ENCODE measurements around the gene USP40. TPM values are rescaled to one million over a fixed set of nuclear protein-coding genes. Genes with fewer than 3 reads are reported as not detected.

USP40 gene
- total and polyA plus RNA-seq, 2 of the 8 experiments (the other 6 are each of a cell fraction or from before 2014, with no cell fraction given) = 12.0 to 15.7 TPM

DNA sequence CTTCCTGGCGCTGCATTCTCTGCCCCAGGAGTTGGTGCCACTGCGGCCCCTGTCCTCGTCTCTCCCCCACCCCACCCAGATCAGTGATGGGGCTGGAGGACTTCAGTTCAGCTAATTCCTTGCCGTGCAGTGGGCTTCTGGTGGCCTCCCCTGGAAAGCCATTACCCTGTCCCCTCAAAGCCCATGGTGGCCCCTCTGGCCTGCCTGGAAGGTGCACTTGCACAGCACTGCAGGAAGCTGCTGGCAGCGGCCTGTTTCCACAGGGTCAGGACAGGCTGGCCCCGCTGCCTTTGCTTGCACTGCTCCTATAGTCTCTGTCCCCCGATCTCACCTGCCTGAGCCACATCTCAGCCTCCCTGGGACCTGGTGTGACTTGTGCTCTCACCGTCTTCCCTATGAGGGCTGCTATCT is 105.1 kb downstream of the USP40 start:
- Histone ChIP-seq H2AFZ (ENCODE audit: low read length) (no peak overlapping the region), H3K79me2 (ENCODE audit: control insufficient read depth in 1 of 2, insufficient read depth in 2 of 2, low read length in 2 of 2) (no peaks in the 10 kb centered on the region), H3K23ac (ENCODE audit: insufficient read length) (no peak overlapping the region), H2BK20ac (ENCODE audit: low read length) (no peak overlapping the region), H3K18ac (ENCODE audit: extremely low read depth, low read length) (no peak overlapping the region), H3K56ac (replicated peaks; ENCODE audit: insufficient read length, low read depth, low read length) (no peak overlapping the region), H3K4me2 (ENCODE audit: insufficient read depth in 1 of 2, low read depth in 2 of 2, low read length in 2 of 2) (no peak overlapping the region), H3K9ac (replicated peaks in 1 of 4; ENCODE audit: extremely low read depth in 1 of 4, low read depth in 3 of 4, low read length in 3 of 4) (no peak overlapping the region), H2BK12ac (ENCODE audit: low read depth, low read length) (no peak overlapping the region), H4K91ac (replicated peaks; ENCODE audit: insufficient read length, low read length) (no peak overlapping the region), H4K20me1 (replicated peaks in 1 of 2; ENCODE audit: control insufficient read depth in 1 of 2, insufficient read depth in 2 of 2, low read length in 2 of 2) (peaks cover 0 to 3% of the 10 kb centered on the region in 2 experiments), H2BK15ac (ENCODE audit: low read length) (no peak overlapping the region), H3K14ac (ENCODE audit: insufficient read length) (no peak overlapping the region), H3K27ac (ENCODE audit: low read depth, low read length) (no peak overlapping the region), H2BK120ac (replicated peaks; ENCODE audit: low read depth, low read length) (no peak overlapping the region), H3K9me3 (ENCODE audit: insufficient read depth in 2 of 2, low read depth in 1 of 2, low read length in 1 of 2) (no peaks in the 10 kb centered on the region), H3K79me1 (ENCODE audit: low read depth, low read length) (no peaks in the 10 kb centered on the region), H4K8ac (ENCODE audit: extremely low read depth, insufficient read depth, low read length) (no peak overlapping the region), H3K4ac (replicated peaks; ENCODE audit: insufficient read length, low read depth, low read length) (no peak overlapping the region), H3K4me1 (replicated peaks in 1 of 4; ENCODE audit: control insufficient read depth in 3 of 4, insufficient read depth in 4 of 4, low read length in 3 of 4) (no peaks in the 10 kb centered on the region), H3K36me3 (ENCODE audit: control insufficient read depth in 2 of 4, insufficient read depth in 4 of 4, low read length in 3 of 4) (peaks cover 0 to 8% (median 0%) of the 10 kb centered on the region in 4 experiments; a peak in 3 of 8 replicates), H2AK5ac (ENCODE audit: low read depth, low read length) (no peak overlapping the region), H2BK5ac (ENCODE audit: low read depth, low read length) (no peak overlapping the region), H4K5ac (ENCODE audit: insufficient read length, low read depth, low read length) (no peak overlapping the region), H3K27me3 (replicated peaks in 1 of 4; ENCODE audit: control insufficient read depth in 3 of 4, extremely low read depth in 1 of 4, insufficient read depth in 3 of 4, low read length in 3 of 4) (no peaks in the 10 kb centered on the region), H3K23me2 (ENCODE audit: low read depth, low read length) (peaks cover 2% of the 10 kb centered on the region; the same call in 1 of the 2 replicates), H3K4me3 (ENCODE audit: extremely low read depth in 1 of 4, insufficient read depth in 2 of 4, low read depth in 3 of 4, low read length in 4 of 4) (no peak overlapping the region)
- DNase-seq (ENCODE audit: low read depth in 1 of 2, low spot score in 2 of 2) = no peak
- ChIA-PET POLR2A (ENCODE audit: partially characterized antibody) (no interaction called here), CTCF (ENCODE audit: partially characterized antibody) (interaction anchor here (0.7 to 1.1 kb wide), 4 partner anchors 13 to 183 kb away, joined by 3 to 6 read pairs (median 3); no protein-coding TSS in a partner anchor)
- no peak for FAIRE-seq
- WGBS, 2 experiments (ENCODE audit: extremely low coverage in 1 of 2, insufficient coverage in 1 of 2, insufficient read length in 1 of 2, insufficient replicate concordance in 2 of 2, low coverage in 1 of 2, low lambda C conversion rate in 2 of 2, missing lambda C conversion rate in 1 of 2) = 90% methylated on average over 8 of the region's 8 CpGs; no CpG with 5 or more reads in 1 of the 2 experiments
- TF ChIP-seq POLR2AphosphoS5 (IDR thresholded peaks at IDR 0.05; ENCODE audit: low read depth, low read length) = no peak
- TF ChIP-seq BRCA1 (IDR thresholded peaks at IDR 0.05; ENCODE audit: low read depth, low read length) = no peak
- no peak for TF ChIP-seq JUN (IDR thresholded peaks at IDR 0.05; ENCODE audit: low read depth, low read length)
- TF ChIP-seq USF2 (IDR thresholded peaks at IDR 0.05; ENCODE audit: low read length) = no peak
- TF ChIP-seq ATF2 (IDR thresholded peaks at IDR 0.05; ENCODE audit: low read length) = no peak
- no peak for TF ChIP-seq CBX5 (IDR thresholded peaks at IDR 0.05; ENCODE audit: low read depth, low read length)
- TF ChIP-seq EGR1 (IDR thresholded peaks at IDR 0.05; ENCODE audit: borderline replicate concordance, low read depth, low read length) = no peak
- no peak for TF ChIP-seq SIX5 (IDR thresholded peaks at IDR 0.05; ENCODE audit: low read depth, low read length)
- TF ChIP-seq SIRT6 (IDR thresholded peaks at IDR 0.05; ENCODE audit: low read length) = no peak
- no peak for TF ChIP-seq CHD2 (IDR thresholded peaks at IDR 0.05; ENCODE audit: low read length)
- no peak for TF ChIP-seq CBX8 (IDR thresholded peaks at IDR 0.05; ENCODE audit: borderline replicate concordance, low read depth, low read length)
- no peak for TF ChIP-seq TAF7 (optimal IDR thresholded peaks at IDR 0.05; ENCODE audit: borderline replicate concordance, low read depth, low read length)
- no peak for TF ChIP-seq SP1 (IDR thresholded peaks at IDR 0.05; ENCODE audit: low read depth, low read length)
